Fibroblast of the aortic adventitia (primary cell): Measurements from ENCODE around the gene DOP1B. TPM values are rescaled to one million over a fixed set of nuclear protein-coding genes. Genes with fewer than 3 reads are reported as not detected.

Experiments used
- DNase-seq: peaks from one replicate; pipeline ENCODE4 v3.0.0-alpha.2; 2010; ENCODE audit warnings: low read depth
- H3K4me3 ChIP-seq: 2 replicates; pipeline ENCODE4 v1.5.1; 2011; ENCODE audit warnings: low read depth, mild to moderate bottlenecking, control low read depth, low read length, moderate library complexity
- CTCF ChIP-seq: IDR thresholded peaks from 2 replicates; pipeline ENCODE4 v1.5.1; 2011; ENCODE audit warnings: mild to moderate bottlenecking, low read length, control low read depth, inconsistent platforms; ENCODE audit not compliant: insufficient read depth
- total RNA-seq: library from RNA; depleted of rRNA; stranded (reverse); fragments of >200 nt; gene quantifications from 2 replicates; pipeline ENCODE4 v1.2.3, GENCODE V29; 2012; ENCODE audit warnings: low replicate concordance

The DOP1B gene
- total RNA-seq, 1 donor: 25.8 TPM

GRCh38 chr21:36183144-36183795 lies 26.6 kb downstream of the DOP1B start:
- no peak for TF ChIP-seq CTCF
- DNase-seq: no peak
- no peak overlapping the region for H3K4me3 ChIP-seq

- H3K4me3 ChIP-seq: no peak overlapping the region
- DNase-seq: no peak
- no peak for TF ChIP-seq CTCF
Observed at GRCh38 chr21:36184545-36184944, 27.9 kb downstream of the DOP1B start.

GRCh38 chr21:36185523-36185922 lies 28.9 kb downstream of the DOP1B start:
- no peak overlapping the region for H3K4me3 ChIP-seq
- no peak for TF ChIP-seq CTCF
- no peak for DNase-seq

- no peak overlapping the region for H3K4me3 ChIP-seq
- TF ChIP-seq CTCF: no peak
- DNase-seq: no peak
Observed at GRCh38 chr21:36186081-36186480, 29.5 kb downstream of the DOP1B start.

GRCh38 chr21:36186506-36187399 lies 30.1 kb downstream of the DOP1B start:
- no peak for DNase-seq
- no peak for TF ChIP-seq CTCF
- H3K4me3 ChIP-seq: no peak overlapping the region

- H3K4me3 ChIP-seq: no peak overlapping the region
- no peak for TF ChIP-seq CTCF
- no peak for DNase-seq
Observed at GRCh38 chr21:36188081-36188681, 31.6 kb downstream of the DOP1B start.
